Body of pancreas (tissue), 4 donors: ENCODE data around the gene PTPRT.

Source experiments
- POLR2A ChIP-seq, 3 donors: fragments of 450-650 bp; IDR thresholded peaks; one replicate each; pipeline ENCODE4 v1.6.1; 2016; ENCODE audit warnings: antibody characterized with exemption in 3 of 3, mild to moderate bottlenecking in 2 of 3
- TF ChIP-seq, protein P1 (sequence below), 7 experiments: fragments of 450-650 bp in 4 of 7; fragments of 200-600 bp in 3 of 7; sonication (generic) in 3 of 7; IDR thresholded peaks; one replicate each; pipeline ENCODE4 v1.5.1; 2016 to 2019; ENCODE audit warnings: antibody characterized with exemption in 7 of 7

DNA sequence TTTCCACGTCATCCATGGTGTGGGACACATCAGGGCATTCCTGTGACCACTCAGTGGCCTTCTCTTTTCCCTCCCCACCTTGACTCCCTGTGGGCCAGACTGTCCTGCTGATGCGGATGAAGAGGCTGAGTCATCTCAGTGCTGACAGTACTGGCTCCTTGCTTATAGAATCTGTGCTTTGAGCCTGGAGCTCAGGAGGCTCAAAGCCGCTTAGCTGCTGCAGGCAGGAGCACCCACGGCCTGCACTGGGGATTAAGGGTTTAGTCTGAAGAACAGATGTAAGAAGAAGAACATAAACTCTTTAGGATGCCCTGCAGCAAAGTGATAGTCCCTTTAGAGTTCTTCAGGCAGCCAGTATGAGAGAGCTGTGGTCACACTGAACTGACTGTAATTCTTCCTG is 929.5 kb downstream of the PTPRT start:
- TF ChIP-seq, protein P1, sequence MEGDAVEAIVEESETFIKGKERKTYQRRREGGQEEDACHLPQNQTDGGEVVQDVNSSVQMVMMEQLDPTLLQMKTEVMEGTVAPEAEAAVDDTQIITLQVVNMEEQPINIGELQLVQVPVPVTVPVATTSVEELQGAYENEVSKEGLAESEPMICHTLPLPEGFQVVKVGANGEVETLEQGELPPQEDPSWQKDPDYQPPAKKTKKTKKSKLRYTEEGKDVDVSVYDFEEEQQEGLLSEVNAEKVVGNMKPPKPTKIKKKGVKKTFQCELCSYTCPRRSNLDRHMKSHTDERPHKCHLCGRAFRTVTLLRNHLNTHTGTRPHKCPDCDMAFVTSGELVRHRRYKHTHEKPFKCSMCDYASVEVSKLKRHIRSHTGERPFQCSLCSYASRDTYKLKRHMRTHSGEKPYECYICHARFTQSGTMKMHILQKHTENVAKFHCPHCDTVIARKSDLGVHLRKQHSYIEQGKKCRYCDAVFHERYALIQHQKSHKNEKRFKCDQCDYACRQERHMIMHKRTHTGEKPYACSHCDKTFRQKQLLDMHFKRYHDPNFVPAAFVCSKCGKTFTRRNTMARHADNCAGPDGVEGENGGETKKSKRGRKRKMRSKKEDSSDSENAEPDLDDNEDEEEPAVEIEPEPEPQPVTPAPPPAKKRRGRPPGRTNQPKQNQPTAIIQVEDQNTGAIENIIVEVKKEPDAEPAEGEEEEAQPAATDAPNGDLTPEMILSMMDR (IDR thresholded peaks at IDR 0.05) = no peak
- TF ChIP-seq POLR2A (IDR thresholded peaks at IDR 0.05) = no peak
